Measurements from ENCODE around the gene AGBL2.

The AGBL2 gene

DNA sequence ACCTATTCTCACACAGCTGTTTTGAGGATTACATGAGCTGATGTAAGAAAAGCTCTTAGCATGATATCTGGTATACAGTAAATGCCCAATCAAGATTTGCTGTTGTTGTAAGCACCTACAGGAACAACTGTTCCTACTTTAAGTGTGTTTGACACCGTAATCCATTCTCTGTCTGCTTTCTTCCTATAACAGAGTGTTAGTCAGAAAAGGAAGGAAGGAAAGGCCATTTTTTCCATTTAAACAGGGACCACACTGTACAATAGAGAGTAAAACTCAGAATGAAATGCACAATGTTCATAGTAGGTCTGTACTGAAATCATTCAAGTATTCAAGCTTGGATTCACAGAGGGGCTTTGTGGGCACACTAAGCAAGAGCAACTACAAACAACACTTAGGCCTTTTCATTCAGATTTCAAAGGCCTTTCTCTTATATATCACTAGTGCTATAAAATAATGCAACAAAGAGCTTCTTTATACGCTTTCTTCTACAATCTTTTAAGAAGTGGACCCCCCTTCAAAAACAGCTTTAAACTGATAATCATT lies 94.3 kb downstream of the AGBL2 start:
- FAIRE-seq: no peak

GRCh38 chr11:47617417-47617809 lies 97.8 kb downstream of the AGBL2 start:
- no peak for FAIRE-seq

DNA sequence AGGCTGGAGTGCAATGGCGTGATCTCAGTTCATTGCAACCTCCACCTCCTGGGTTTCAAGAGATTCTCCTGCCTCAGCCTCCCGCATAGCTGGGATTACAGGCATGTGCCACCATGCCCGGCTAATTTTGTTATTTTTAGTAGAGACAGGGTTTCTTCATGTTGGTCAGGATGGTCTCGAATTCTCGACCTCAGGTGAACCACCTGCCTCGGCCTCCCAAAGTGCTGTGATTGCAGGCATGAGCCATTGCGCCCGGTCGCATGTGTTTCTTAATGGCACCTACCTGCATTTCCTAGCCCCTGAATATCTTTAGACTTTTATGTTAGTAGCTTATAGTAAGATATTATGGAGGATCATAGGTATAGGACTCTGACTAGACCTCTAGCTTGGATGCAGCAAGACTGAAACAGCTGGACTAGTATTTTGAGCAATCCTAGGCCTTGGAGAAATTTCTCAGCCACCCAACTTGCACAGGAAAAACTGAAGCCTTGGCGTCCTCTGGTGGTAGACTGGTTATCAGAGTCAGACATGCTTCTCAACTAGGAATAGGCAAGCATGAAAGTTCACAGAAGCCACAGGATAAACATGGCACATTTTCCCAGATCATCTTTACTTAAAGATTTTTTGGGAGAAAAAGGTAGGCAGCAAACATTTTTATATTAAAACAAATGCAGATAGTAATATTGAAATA lies 98.3 kb downstream of the AGBL2 start:
- no peak for FAIRE-seq

GRCh38 chr11:47615249-47615648 lies 99.9 kb downstream of the AGBL2 start:
- no peak for FAIRE-seq

- no peak for FAIRE-seq
These were observed 103.8 kb downstream of the AGBL2 start for GRCh38 chr11:47611348-47611794.

GRCh38 chr11:47609675-47610074 lies 105.5 kb downstream of the AGBL2 start:
- FAIRE-seq: no peak
